ENCODE measurements around the gene RING1. TPM values are rescaled to one million over a fixed set of nuclear protein-coding genes. Genes with fewer than 3 reads are reported as not detected.

The RING1 gene
- total RNA-seq, 1 donor from 2014 or later: 12.1 TPM

- peaks cover 20% of the 10 kb centered on the region for H3F3A ChIP-seq (ENCODE audit: low read depth)
- peaks cover 24% of the 10 kb centered on the region for H3K27me3 ChIP-seq
- no peak overlapping the region for H3K4me2 ChIP-seq
- no peak overlapping the region for H3K27ac Mint-ChIP-seq
- no peak for DNase-seq (ENCODE audit: low spot score)
- no peak overlapping the region for H3K9ac ChIP-seq
- TF ChIP-seq EZH2phosphoT487 (IDR thresholded peaks at IDR 0.05) (no peak), EZH2 (IDR thresholded peaks at IDR 0.05) (no peak), CTCF (IDR thresholded peaks at IDR 0.05) (no peak)
- no peak overlapping the region for H2AFZ ChIP-seq (replicated peaks)
- H3K4me3 ChIP-seq: no peak overlapping the region
- no peak overlapping the region for H3K27ac ChIP-seq
- peaks cover 3% of the 10 kb centered on the region for H3K27me3 Mint-ChIP-seq (ENCODE audit: insufficient read depth, low read depth)
- peaks cover 6% of the 10 kb centered on the region for H3K4me1 ChIP-seq
- H3K4me3 Mint-ChIP-seq: peak overlapping the region; percentile 4
- no peaks in the 10 kb centered on the region for H3K36me3 ChIP-seq
- no peaks in the 10 kb centered on the region for H3K9me3 ChIP-seq (ENCODE audit: low read depth)
- peaks cover 16% of the 10 kb centered on the region for H3K36me3 Mint-ChIP-seq
- H3K9me3 Mint-ChIP-seq: no peaks in the 10 kb centered on the region
- peaks cover 6% of the 10 kb centered on the region for H4K20me1 ChIP-seq (ENCODE audit: low read depth)
- H3K4me1 Mint-ChIP-seq: peaks cover 26% of the 10 kb centered on the region
- no peaks in the 10 kb centered on the region for H3K79me2 ChIP-seq (ENCODE audit: low read depth)
Measured at GRCh38 chr6:33251395-33252012, 43.2 kb downstream of the RING1 start.

DNA sequence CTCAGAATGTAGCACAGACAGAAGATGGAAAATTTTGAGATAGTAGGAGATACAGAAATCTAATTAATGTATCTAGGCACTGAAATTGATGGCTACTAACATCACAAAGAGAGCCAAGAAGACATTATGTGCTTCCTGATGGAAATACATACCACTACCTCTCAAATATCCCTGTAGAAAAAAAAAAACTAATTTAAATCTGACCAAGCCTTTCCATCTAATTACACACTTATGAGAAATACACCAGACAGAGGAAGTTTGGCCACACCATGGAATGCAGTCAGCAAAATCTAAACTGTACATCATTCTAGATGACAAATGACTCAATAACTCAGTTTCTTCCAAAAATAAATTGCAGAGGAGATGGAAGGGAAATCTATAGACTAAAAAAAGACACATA lies 44.5 kb downstream of the RING1 start:
- Histone ChIP-seq H3K4me3 (no peak overlapping the region), H3K4me2 (no peak overlapping the region), H3K9me3 (ENCODE audit: low read depth) (no peaks in the 10 kb centered on the region), H2AFZ (replicated peaks) (no peak overlapping the region), H4K20me1 (ENCODE audit: low read depth) (peaks cover 6% of the 10 kb centered on the region), H3K79me2 (ENCODE audit: low read depth) (no peaks in the 10 kb centered on the region), H3K9ac (no peak overlapping the region), H3F3A (ENCODE audit: low read depth) (peaks cover 20% of the 10 kb centered on the region), H3K4me1 (peaks cover 6% of the 10 kb centered on the region), H3K36me3 (no peaks in the 10 kb centered on the region), H3K27ac (no peak overlapping the region), H3K27me3 (peaks cover 12% of the 10 kb centered on the region)
- Mint-ChIP-seq H3K9me3 (no peaks in the 10 kb centered on the region), H3K36me3 (peaks cover 18% of the 10 kb centered on the region), H3K4me1 (peaks cover 23% of the 10 kb centered on the region), H3K27me3 (ENCODE audit: insufficient read depth, low read depth) (peaks cover 3% of the 10 kb centered on the region), H3K4me3 (no peak overlapping the region), H3K27ac (no peak overlapping the region)
- TF ChIP-seq EZH2phosphoT487 (IDR thresholded peaks at IDR 0.05) (no peak), CTCF (IDR thresholded peaks at IDR 0.05) (no peak), EZH2 (IDR thresholded peaks at IDR 0.05) (no peak)
- no peak for DNase-seq (ENCODE audit: low spot score)

DNA sequence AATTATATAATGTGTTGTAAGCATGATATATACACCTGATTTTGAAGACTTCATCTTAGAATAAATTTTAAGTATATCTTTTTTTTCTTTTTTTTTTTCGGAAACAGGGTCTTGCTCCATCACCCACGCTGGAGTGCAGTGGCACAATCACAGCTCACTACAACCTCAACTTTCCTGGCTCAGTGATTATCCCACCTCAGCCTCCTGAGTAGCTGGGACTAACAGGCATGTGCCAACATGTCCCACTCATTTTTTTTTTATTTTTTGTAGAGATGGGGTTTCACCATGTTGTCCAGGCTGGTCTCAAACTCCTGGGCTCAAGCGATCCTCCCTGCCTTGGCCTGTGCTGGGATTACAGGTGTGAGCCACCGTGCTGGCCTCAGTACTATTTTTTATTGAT lies 46.3 kb downstream of the RING1 start:
- Histone ChIP-seq H3K27ac (peak overlapping the region; percentile 37), H4K20me1 (ENCODE audit: low read depth) (no peaks in the 10 kb centered on the region), H3K79me2 (ENCODE audit: low read depth) (no peaks in the 10 kb centered on the region), H3K4me3 (no peak overlapping the region), H3K9ac (no peak overlapping the region), H3K9me3 (ENCODE audit: low read depth) (no peaks in the 10 kb centered on the region), H3K27me3 (no peaks in the 10 kb centered on the region), H3K4me1 (no peaks in the 10 kb centered on the region), H2AFZ (replicated peaks) (no peak overlapping the region), H3K4me2 (no peak overlapping the region), H3K36me3 (no peaks in the 10 kb centered on the region), H3F3A (ENCODE audit: low read depth) (peaks cover 7% of the 10 kb centered on the region)
- Mint-ChIP-seq H3K4me1 (peaks cover 10% of the 10 kb centered on the region), H3K36me3 (peaks cover 18% of the 10 kb centered on the region), H3K4me3 (no peak overlapping the region), H3K27ac (no peak overlapping the region), H3K27me3 (ENCODE audit: insufficient read depth, low read depth) (peaks cover 5% of the 10 kb centered on the region), H3K9me3 (no peaks in the 10 kb centered on the region)
- TF ChIP-seq EZH2phosphoT487 (IDR thresholded peaks at IDR 0.05) (no peak), CTCF (IDR thresholded peaks at IDR 0.05) (no peak), EZH2 (IDR thresholded peaks at IDR 0.05) (no peak)
- no peak for DNase-seq (ENCODE audit: low spot score)

Measured in neural progenitor cell (in vitro differentiated cells).